K562 (cell line): Measurements from ENCODE around the gene CBFA2T2. TPM values are rescaled to one million over a fixed set of nuclear protein-coding genes. Genes with fewer than 3 reads are reported as not detected.
"Not testable (repeated sequence)": the region's sequence is repeated elsewhere in the genome, so short reads cannot be mapped to it uniquely, and the experiment has no call there.

Source experiments
- ATAC-seq: fragments of 200-7000 bp; cut with Tn5 transposase; 3 replicates; pipeline ENCODE4 v1.9.1; 2020; ENCODE audit warnings: moderate library complexity
- BruUV-seq: library from RNA; stranded (reverse); fragments of 400-500 nt; replicated peaks from 2 replicates; lab custom pipeline; 2021; lab: Mats Ljungman, UMichigan
- CTCF ChIA-PET: fragments of 300-600 bp; formaldehyde crosslinking; extraction: SDS; loops from one replicate; lab custom pipeline; 2021; ENCODE audit warnings: low intra/inter-chr PET ratio; lab: Yijun Ruan, JAX
- POLR2A ChIA-PET: fragments of 300-600, 350-650 bp; sonication (Branson Sonifier 250); formaldehyde crosslinking; extraction: SDS; loops from one replicate; lab custom pipeline; 2021; ENCODE audit warnings: antibody characterized with exemption, inconsistent platforms; lab: Yijun Ruan, JAX
- DNase-seq, 4 experiments: peaks; one replicate each; pipeline versions ENCODE4 v3.0.0 to v3.0.0-alpha.2; 2011 to 2018; ENCODE audit warnings: low spot score in 3 of 4, mixed read lengths in 3 of 4; ENCODE audit errors: extremely low read depth in 1 of 4
- FAIRE-seq: peaks from 2 replicates; lab custom pipeline; 2011; peaks lifted over from hg19 to GRCh38; lab: Jason Lieb, UNC
- H2AFZ ChIP-seq: 2 replicates; pipeline ENCODE4 v1.6.0; 2011; ENCODE audit warnings: low read depth, low read length, control low read depth, inconsistent platforms
- H3K27ac ChIP-seq: fragments of 200-600 bp; 3 replicates; pipeline ENCODE4 v1.8.0; 2011; ENCODE audit warnings: low read depth, mild to moderate bottlenecking, control low read depth, inconsistent platforms, low read length, moderate library complexity, mixed read lengths; ENCODE audit errors: extremely low read depth
- H3K27me3 ChIP-seq, 2 experiments: fragments of 300-600 bp in 1 of 2; 2 replicates in 1 of 2; 3 replicates in 1 of 2; pipeline versions ENCODE4 v1.6.0 to v1.8.0; 2011; ENCODE audit warnings: inconsistent platforms in 2 of 2, low read length in 2 of 2, mild to moderate bottlenecking in 1 of 2, mixed read lengths in 1 of 2, moderate library complexity in 1 of 2; ENCODE audit not compliant: control insufficient read depth in 2 of 2, insufficient read depth in 2 of 2
- H3K36me3 ChIP-seq: fragments of 300-600 bp; 3 replicates; pipeline ENCODE4 v1.8.0; 2011; ENCODE audit warnings: mild to moderate bottlenecking, low read length, inconsistent platforms; ENCODE audit not compliant: control insufficient read depth, insufficient read depth
- H3K4me1 ChIP-seq, 2 experiments: fragments of 200-600 bp in 1 of 2; replicated peaks in 1 of 2; 2 replicates in 1 of 2; 3 replicates in 1 of 2; pipeline versions ENCODE4 v1.5.1 to v1.8.0; 2011; ENCODE audit warnings: inconsistent platforms in 2 of 2, low read length in 2 of 2, mild to moderate bottlenecking in 1 of 2, mixed read lengths in 1 of 2, moderate library complexity in 1 of 2; ENCODE audit not compliant: control insufficient read depth in 2 of 2, insufficient read depth in 2 of 2
- H3K4me2 ChIP-seq: 2 replicates; pipeline ENCODE4 v1.6.1; 2011; ENCODE audit warnings: low read length, control low read depth, inconsistent platforms, mixed read lengths; ENCODE audit not compliant: insufficient read depth
- H3K4me3 ChIP-seq: fragments of 200-600 bp; sonication (generic), shearing (Covaris generic); 2 replicates; pipeline ENCODE4 v1.5.1; 2016; ENCODE audit warnings: control low read depth, inconsistent platforms
- H3K79me2 ChIP-seq: fragments of 200-600 bp; 3 replicates; pipeline ENCODE4 v1.8.0; 2011; ENCODE audit warnings: low read length, inconsistent platforms; ENCODE audit not compliant: control insufficient read depth, insufficient read depth
- H3K9ac ChIP-seq, 2 experiments: 2 replicates each; pipeline versions ENCODE4 v1.6.0 to v1.6.1; 2011; ENCODE audit warnings: low read depth in 2 of 2, low read length in 2 of 2, control low read depth in 1 of 2, inconsistent platforms in 1 of 2, mild to moderate bottlenecking in 1 of 2, mixed read lengths in 1 of 2; ENCODE audit not compliant: insufficient read depth in 1 of 2
- H3K9me1 ChIP-seq: one replicate; pipeline ENCODE4 v1.6.0; 2011; ENCODE audit warnings: inconsistent platforms, mild to moderate bottlenecking, low read length, moderate library complexity; ENCODE audit not compliant: control insufficient read depth, insufficient read depth
- H3K9me3 ChIP-seq: replicated peaks from 2 replicates; pipeline ENCODE4 v1.5.1; 2011; ENCODE audit warnings: low read depth, low read length, inconsistent platforms; ENCODE audit not compliant: control insufficient read depth, insufficient read depth
- H4K20me1 ChIP-seq: replicated peaks from 2 replicates; pipeline ENCODE4 v1.6.1; 2011; ENCODE audit warnings: low read length, inconsistent platforms, mixed read lengths; ENCODE audit not compliant: control insufficient read depth, insufficient read depth
- ATF1 ChIP-seq, 2 experiments: fragments of 450-650 bp in 1 of 2; IDR thresholded peaks; 2 replicates each; pipeline ENCODE4 v1.6.1; 2016; ENCODE audit warnings: missing compliant biosample characterization in 1 of 2, missing genetic modification characterization in 1 of 2
- SAFB ChIP-seq: fragments of 200-400 bp; formaldehyde crosslinking; IDR thresholded peaks from 2 replicates; pipeline ENCODE4 v1.6.1; 2017; ENCODE audit warnings: low read depth, low read length, borderline replicate concordance
- TBL1XR1 ChIP-seq, 2 experiments: IDR thresholded peaks; 2 replicates each; pipeline ENCODE4 v1.6.1; 2012; ENCODE audit warnings: improper control_type of control experiment in 2 of 2, low read length in 2 of 2, mild to moderate bottlenecking in 1 of 2
- ZNF121 ChIP-seq: sonication (generic); formaldehyde crosslinking; conservative IDR thresholded peaks from 2 replicates; pipeline ENCODE4 v1.8.0; 2022; ENCODE audit warnings: missing genetic modification reagents
- ZNF23 ChIP-seq: fragments of 250-450 bp; sonication (Bioruptor Pico); IDR thresholded peaks from 2 replicates; pipeline ENCODE4 v1.4.0; 2020; ENCODE audit warnings: mild to moderate bottlenecking
- WGBS: fragments of 100-300 bp; shearing (Covaris generic); methylation state at CpG from one replicate; pipeline ENCODE4 v1.1.6; 2016; ENCODE audit warnings: low coverage, mixed read lengths; ENCODE audit not compliant: insufficient coverage; ENCODE audit errors: missing lambda C conversion rate; 5-methylcytosine and 5-hydroxymethylcytosine counted together
- in situ Hi-C: fragments of 300-500 bp; cut with MboI; formaldehyde crosslinking; loops from 4 replicates; pipeline ENCODE4 v1.15.0; 2018; ENCODE audit warnings: inconsistent platforms, mixed read lengths
- intact Hi-C: fragments of 100-400 bp; cut with micrococcal nuclease; formaldehyde crosslinking; loops from 2 replicates; pipeline ENCODE4 v1.14.2; 2022
- polyA plus RNA-seq, 8 experiments: library from polyadenylated mRNA; depleted of rRNA in 4 of 8; stranded (reverse) in 5 of 8; unstranded in 3 of 8; fragments of >200 nt; fragmentation: Nextera tagmentation in 2 of 8; fragmentation: Illumina TruSeq in 1 of 8; extraction: Ambion mirVana in 2 of 8; extraction: Trizol in 1 of 8; gene quantifications; 2 replicates each; pipeline versions ENCODE4 v1.2.1 to v1.2.3, GENCODE V29; 2011 to 2014; ENCODE audit warnings: inconsistent platforms in 1 of 8, missing spikeins in 1 of 8
- total RNA-seq, 7 experiments: library from RNA; depleted of rRNA in 6 of 7; stranded (reverse); fragments of >200 nt in 6 of 7; fragmentation: Illumina TruSeq in 2 of 7; extraction: Trizol in 2 of 7; gene quantifications; 2 replicates each; pipeline versions ENCODE4 v1.2.1 to v1.2.3, GENCODE V29; 2011 to 2021; ENCODE audit warnings: low replicate concordance in 1 of 7

CBFA2T2 gene
- total and polyA plus RNA-seq, 9 of the 15 experiments (the other 6 are each of a cell fraction or from before 2014, with no cell fraction given): 0.27 to 9.6 (median 5.8) TPM

- CTCF ChIA-PET: no interaction called here
- no peak overlapping the region for H2AFZ ChIP-seq
- intact Hi-C loops (no loop called here), in situ Hi-C loops (no loop called here)
- H3K79me2 ChIP-seq: no peaks in the 10 kb centered on the region
- H3K9ac ChIP-seq: no peak overlapping the region
- POLR2A ChIA-PET: interaction anchor here (1.8 kb wide), 1 partner anchor 11 kb away, joined by 5 read pairs; no protein-coding TSS in a partner anchor
- BruUV-seq: no TSS peak
- no peak overlapping the region for H3K4me3 ChIP-seq
- no peaks in the 10 kb centered on the region for H3K9me3 ChIP-seq
- H3K36me3 ChIP-seq: no peaks in the 10 kb centered on the region
- no peaks in the 10 kb centered on the region for H3K4me1 ChIP-seq
- H3K4me2 ChIP-seq: no peak overlapping the region
- WGBS: 31% methylated on average over 1 of the region's 1 CpG
- no peaks in the 10 kb centered on the region for H3K27me3 ChIP-seq
- ATAC-seq (no peak), FAIRE-seq (no peak), DNase-seq (no peak)
- H4K20me1 ChIP-seq: peaks cover 3% of the 10 kb centered on the region; the same call in 1 of the 2 replicates
- TF ChIP-seq ZNF121 (CRISPR knock-in tag) (no peak), ZNF23 (CRISPR knock-in tag) (no peak), TBL1XR1 (IDR thresholded peaks at IDR 0.05; ENCODE audit: low read length in 2 of 2) (no peak), SAFB (no peak), ATF1 (CRISPR knock-in tag; IDR thresholded peaks at IDR 0.05) (no peak), ATF1 (tag; IDR thresholded peaks at IDR 0.05) (no peak)
- no peaks in the 10 kb centered on the region for H3K9me1 ChIP-seq
- no peak overlapping the region for H3K27ac ChIP-seq
Observed at GRCh38 chr20:33570743-33571142, 80.8 kb downstream of the CBFA2T2 start.

DNA sequence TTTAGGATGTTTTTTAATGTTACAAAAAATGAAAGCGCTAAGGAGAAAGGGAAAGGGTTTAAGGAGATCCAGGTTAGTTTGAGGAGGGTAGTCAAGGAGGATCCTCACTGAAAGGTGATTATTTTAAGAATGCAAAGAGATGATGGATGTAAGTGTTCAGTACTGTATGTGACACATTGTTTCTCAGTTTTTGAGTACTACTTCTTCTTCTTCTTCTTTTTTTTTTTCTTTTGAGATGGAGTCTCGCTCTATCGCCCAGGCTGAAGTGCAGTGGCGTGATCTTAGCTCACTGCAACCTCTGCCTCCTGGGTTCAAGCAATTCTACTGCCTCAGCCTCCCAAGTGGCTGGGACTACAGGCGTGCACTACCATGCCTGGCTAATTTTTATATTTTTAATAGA lies 83.4 kb downstream of the CBFA2T2 start:
- ChIA-PET CTCF (interaction anchor here (0.6 kb wide), 1 partner anchor 154 kb away, joined by 5 read pairs; no protein-coding TSS in a partner anchor), POLR2A (interaction anchor here (0.9 to 1.0 kb wide), 2 partner anchors 9 to 11 kb away, joined by 3 read pairs; no protein-coding TSS in a partner anchor)
- intact Hi-C loops, FAIRE-seq, H3K9ac ChIP-seq, H3K4me2 ChIP-seq, DNase-seq, H4K20me1 ChIP-seq, in situ Hi-C loops, ATAC-seq, H3K4me3 ChIP-seq, H3K27me3 ChIP-seq, H3K9me1 ChIP-seq, BruUV-seq, H3K9me3 ChIP-seq, H3K4me1 ChIP-seq, H3K27ac ChIP-seq, H3K36me3 ChIP-seq, H2AFZ ChIP-seq, H3K79me2 ChIP-seq: not testable (repeated sequence)
- WGBS: 48% methylated on average over 2 of the region's 5 CpGs
